Measurements from ENCODE around the gene HEY2.

DNA sequence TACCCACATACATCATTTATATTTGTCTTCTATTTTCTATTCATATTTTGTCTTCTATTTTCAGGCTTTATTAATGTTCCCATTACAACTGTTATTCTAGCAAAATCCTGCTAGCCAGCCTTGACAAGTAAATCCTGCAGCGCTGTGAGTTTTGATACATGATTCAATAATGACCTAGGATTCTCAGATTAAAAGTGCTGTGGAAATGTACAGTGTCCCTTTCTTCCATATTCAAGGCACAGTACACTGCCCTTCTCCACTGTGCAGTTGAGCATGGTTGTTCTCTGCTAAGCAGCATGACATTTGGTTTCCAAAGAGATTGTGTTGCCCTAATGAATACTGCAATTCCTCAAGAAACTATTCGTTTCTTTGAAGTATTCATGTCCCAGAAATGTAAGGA is 5.8 kb upstream of the HEY2 start:
- TF ChIP-seq POLR2A (IDR thresholded peaks at IDR 0.05) = no peak
- TF ChIP-seq POLR2AphosphoS5 (IDR thresholded peaks at IDR 0.05) = no peak
- TF ChIP-seq, protein P1, sequence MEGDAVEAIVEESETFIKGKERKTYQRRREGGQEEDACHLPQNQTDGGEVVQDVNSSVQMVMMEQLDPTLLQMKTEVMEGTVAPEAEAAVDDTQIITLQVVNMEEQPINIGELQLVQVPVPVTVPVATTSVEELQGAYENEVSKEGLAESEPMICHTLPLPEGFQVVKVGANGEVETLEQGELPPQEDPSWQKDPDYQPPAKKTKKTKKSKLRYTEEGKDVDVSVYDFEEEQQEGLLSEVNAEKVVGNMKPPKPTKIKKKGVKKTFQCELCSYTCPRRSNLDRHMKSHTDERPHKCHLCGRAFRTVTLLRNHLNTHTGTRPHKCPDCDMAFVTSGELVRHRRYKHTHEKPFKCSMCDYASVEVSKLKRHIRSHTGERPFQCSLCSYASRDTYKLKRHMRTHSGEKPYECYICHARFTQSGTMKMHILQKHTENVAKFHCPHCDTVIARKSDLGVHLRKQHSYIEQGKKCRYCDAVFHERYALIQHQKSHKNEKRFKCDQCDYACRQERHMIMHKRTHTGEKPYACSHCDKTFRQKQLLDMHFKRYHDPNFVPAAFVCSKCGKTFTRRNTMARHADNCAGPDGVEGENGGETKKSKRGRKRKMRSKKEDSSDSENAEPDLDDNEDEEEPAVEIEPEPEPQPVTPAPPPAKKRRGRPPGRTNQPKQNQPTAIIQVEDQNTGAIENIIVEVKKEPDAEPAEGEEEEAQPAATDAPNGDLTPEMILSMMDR (IDR thresholded peaks at IDR 0.05) = no peak
